DOHH2 (cell line): Measurements from ENCODE around the gene ACD.

ENCODE experiments used
- H3F3A ChIP-seq: fragments of 200-600 bp; sonication (generic), shearing (Covaris generic); 2 replicates; pipeline ENCODE4 v1.6.0; 2016; ENCODE audit warnings: antibody characterized with exemption, mild to moderate bottlenecking; ENCODE audit not compliant: control insufficient read depth, insufficient read depth
- H3K27ac ChIP-seq: fragments of 200-600 bp; sonication (generic); 2 replicates; pipeline ENCODE4 v1.5.1; 2014; ENCODE audit warnings: low read depth, mild to moderate bottlenecking, low read length, moderate library complexity
- H3K27me3 ChIP-seq: fragments of 200-600 bp; sonication (generic); 2 replicates; pipeline ENCODE4 v1.6.1; 2014; ENCODE audit warnings: mild to moderate bottlenecking, low read length, mixed read lengths; ENCODE audit not compliant: control insufficient read depth
- H3K36me3 ChIP-seq: fragments of 200-600 bp; sonication (generic); 2 replicates; pipeline ENCODE4 v1.6.1; 2014; ENCODE audit warnings: mild to moderate bottlenecking, low read length, moderate library complexity, mixed read lengths; ENCODE audit not compliant: control insufficient read depth
- H3K4me1 ChIP-seq: fragments of 200-600 bp; sonication (generic); 2 replicates; pipeline ENCODE4 v1.6.1; 2014; ENCODE audit warnings: mild to moderate bottlenecking, low read length, mixed read lengths; ENCODE audit not compliant: control insufficient read depth
- H3K4me2 ChIP-seq: fragments of 200-600 bp; sonication (generic); 2 replicates; pipeline ENCODE4 v1.6.0; 2014; ENCODE audit warnings: mild to moderate bottlenecking, low read length, moderate library complexity
- H3K4me3 ChIP-seq: fragments of 200-600 bp; sonication (generic); 2 replicates; pipeline ENCODE4 v1.5.1; 2014; ENCODE audit warnings: mild to moderate bottlenecking, low read length, mixed read lengths
- H3K79me2 ChIP-seq: fragments of 200-600 bp; sonication (generic); 2 replicates; pipeline ENCODE4 v1.6.1; 2014; ENCODE audit warnings: mild to moderate bottlenecking, low read length, mixed read lengths; ENCODE audit not compliant: control insufficient read depth
- H3K9me2 ChIP-seq: fragments of 200-600 bp; sonication (generic); replicated peaks from 2 replicates; pipeline ENCODE4 v1.6.1; 2014; ENCODE audit warnings: mild to moderate bottlenecking, low read length, mixed read lengths; ENCODE audit not compliant: control insufficient read depth
- H3K9me3 ChIP-seq: fragments of 200-600 bp; sonication (generic); 2 replicates; pipeline ENCODE4 v1.6.1; 2014; ENCODE audit warnings: antibody characterized with exemption, low read length, mixed read lengths; ENCODE audit not compliant: control insufficient read depth, insufficient read depth
- H4K20me1 ChIP-seq: fragments of 200-600 bp; sonication (generic); 2 replicates; pipeline ENCODE4 v1.6.0; 2014; ENCODE audit warnings: low read depth, mild to moderate bottlenecking, antibody characterized with exemption, low read length, moderate library complexity; ENCODE audit not compliant: control insufficient read depth, insufficient read depth
- EZH2phosphoT487 ChIP-seq: fragments of 200-600 bp; sonication (generic); IDR thresholded peaks from 2 replicates; pipeline ENCODE4 v1.6.1; 2017; ENCODE audit warnings: borderline replicate concordance, mild to moderate bottlenecking, antibody characterized with exemption, low read length, moderate library complexity, mixed read lengths
- TF ChIP-seq, protein P1 (sequence below): fragments of 200-600 bp; sonication (generic); IDR thresholded peaks from one replicate; pipeline ENCODE4 v1.5.1; 2014; ENCODE audit warnings: antibody characterized with exemption, mild to moderate bottlenecking, low read depth, low read length; ENCODE audit not compliant: poor library complexity, severe bottlenecking

Gene ACD

GRCh38 chr16:67674851-67675578 is 15.0 kb upstream of the ACD start:
- Histone ChIP-seq H3K9me2 (no peaks in the 10 kb centered on the region), H3K79me2 (no peaks in the 10 kb centered on the region), H3K27ac (no peak overlapping the region), H3K4me1 (peaks cover 6% of the 10 kb centered on the region), H3K4me3 (no peak overlapping the region), H3K36me3 (no peaks in the 10 kb centered on the region), H3K4me2 (no peak overlapping the region), H3F3A (no peaks in the 10 kb centered on the region), H3K9me3 (no peaks in the 10 kb centered on the region), H3K27me3 (no peaks in the 10 kb centered on the region), H4K20me1 (no peaks in the 10 kb centered on the region)
- TF ChIP-seq, protein P1, sequence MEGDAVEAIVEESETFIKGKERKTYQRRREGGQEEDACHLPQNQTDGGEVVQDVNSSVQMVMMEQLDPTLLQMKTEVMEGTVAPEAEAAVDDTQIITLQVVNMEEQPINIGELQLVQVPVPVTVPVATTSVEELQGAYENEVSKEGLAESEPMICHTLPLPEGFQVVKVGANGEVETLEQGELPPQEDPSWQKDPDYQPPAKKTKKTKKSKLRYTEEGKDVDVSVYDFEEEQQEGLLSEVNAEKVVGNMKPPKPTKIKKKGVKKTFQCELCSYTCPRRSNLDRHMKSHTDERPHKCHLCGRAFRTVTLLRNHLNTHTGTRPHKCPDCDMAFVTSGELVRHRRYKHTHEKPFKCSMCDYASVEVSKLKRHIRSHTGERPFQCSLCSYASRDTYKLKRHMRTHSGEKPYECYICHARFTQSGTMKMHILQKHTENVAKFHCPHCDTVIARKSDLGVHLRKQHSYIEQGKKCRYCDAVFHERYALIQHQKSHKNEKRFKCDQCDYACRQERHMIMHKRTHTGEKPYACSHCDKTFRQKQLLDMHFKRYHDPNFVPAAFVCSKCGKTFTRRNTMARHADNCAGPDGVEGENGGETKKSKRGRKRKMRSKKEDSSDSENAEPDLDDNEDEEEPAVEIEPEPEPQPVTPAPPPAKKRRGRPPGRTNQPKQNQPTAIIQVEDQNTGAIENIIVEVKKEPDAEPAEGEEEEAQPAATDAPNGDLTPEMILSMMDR: no peak
- TF ChIP-seq EZH2phosphoT487: no peak

DNA sequence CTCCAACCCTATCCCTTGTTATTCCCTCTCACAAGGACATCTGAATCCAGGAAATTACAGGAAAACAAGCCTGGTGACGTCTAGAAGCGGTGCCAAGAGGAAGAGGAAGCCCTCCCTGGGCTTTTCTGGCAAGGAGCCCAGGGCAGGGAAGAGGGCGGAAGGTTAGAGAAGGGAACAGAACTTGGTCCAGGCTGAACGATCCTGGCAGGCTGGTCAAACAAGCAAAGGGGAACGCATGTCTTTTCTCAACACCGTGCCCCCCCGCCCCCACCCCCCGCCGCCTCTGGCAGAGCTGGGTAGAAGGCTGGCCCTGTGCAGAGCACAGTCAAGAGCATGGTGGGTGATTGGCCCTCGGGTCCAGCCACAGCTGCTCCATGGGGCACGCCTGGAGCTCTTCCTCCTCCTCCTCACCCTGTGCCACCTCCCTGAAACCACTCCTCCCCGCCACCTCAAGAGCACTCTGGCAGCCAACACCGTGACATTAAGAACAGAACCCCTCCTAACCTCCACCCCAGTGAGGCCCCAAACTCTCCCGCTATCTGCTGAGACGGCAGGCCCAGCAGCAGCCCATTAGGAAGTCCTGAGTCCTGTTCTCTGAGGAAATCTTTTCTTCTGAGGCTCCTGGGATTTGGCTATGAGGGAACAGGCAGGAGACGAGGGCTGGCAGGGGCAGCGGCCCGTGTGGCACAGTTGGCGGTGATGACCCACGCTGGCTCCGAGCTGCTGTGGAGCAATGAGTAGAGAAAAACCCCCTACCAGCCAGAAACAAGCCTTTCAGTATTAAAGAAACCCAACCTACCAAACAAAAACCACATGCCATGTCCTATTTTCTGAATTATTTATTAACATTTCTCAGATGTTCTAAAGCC is 13.9 kb upstream of the ACD start:
- H3K9me2 ChIP-seq: no peaks in the 10 kb centered on the region

DNA sequence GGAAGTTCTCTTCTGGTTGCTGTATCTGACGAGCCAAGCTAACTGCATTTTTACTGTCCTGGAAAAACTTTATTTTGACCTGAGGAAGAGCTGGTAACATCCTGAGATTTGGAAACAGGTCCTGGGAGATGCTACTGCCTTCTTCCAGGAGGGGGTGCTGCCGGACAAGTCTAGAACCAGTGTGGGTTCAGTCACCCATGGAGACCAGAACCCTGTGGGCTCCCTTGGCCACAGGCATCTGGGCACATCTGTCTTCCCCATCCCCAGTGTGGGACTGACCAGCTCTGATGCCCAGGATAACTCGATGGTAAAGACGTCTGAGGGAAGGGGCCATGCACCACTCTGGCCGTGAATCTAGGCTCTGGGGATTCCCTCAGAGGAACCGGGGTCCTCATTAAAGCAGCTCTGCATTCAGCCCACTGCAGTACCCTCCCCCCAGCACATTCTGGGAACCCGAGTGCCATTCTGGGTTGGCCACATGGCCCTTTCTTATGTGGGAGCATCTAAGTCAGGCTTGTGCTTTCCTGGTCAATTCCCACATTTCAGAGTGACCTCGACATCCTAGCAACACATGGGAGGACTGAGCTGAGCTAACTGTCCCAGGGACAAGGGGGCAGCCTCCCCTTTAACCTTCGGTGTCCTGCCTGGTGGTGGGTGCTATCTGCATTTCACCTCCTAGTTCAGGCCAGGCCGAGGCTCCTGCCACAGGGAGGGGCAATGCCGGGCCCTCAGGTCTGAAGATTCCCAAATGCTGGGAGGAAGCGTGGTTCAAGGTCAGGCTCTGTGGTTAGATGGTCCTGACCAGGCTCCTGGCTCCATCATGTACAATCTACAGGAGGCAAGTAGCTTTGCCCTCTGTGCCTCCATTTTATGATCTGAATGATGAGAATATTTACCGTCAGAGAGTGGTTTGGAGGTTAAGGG is 12.9 kb upstream of the ACD start:
- TF ChIP-seq, protein P1: peak; percentile 88
- no peak for TF ChIP-seq EZH2phosphoT487
- Histone ChIP-seq H3K27me3 (no peaks in the 10 kb centered on the region), H3K79me2 (no peaks in the 10 kb centered on the region), H3K4me1 (peaks cover 25% of the 10 kb centered on the region), H3K36me3 (no peaks in the 10 kb centered on the region), H3K9me3 (no peaks in the 10 kb centered on the region), H3F3A (0 out of 2 replicates have a peak, but pooled peaks cover 2% of the 10 kb centered on the region), H3K27ac (no peak overlapping the region), H3K9me2 (no peaks in the 10 kb centered on the region), H3K4me3 (no peak overlapping the region), H4K20me1 (no peaks in the 10 kb centered on the region), H3K4me2 (no peak overlapping the region)

More for the DNA sequence above, 13.9 kb upstream of the ACD start:
- no peaks in the 10 kb centered on the region for H3K9me3 ChIP-seq
- peaks cover 16% of the 10 kb centered on the region for H3K4me1 ChIP-seq
- no peak overlapping the region for H3K4me2 ChIP-seq
- TF ChIP-seq, protein P1: no peak
- no peak for TF ChIP-seq EZH2phosphoT487
- H3K27me3 ChIP-seq: no peaks in the 10 kb centered on the region
- no peak overlapping the region for H3K4me3 ChIP-seq
- H3K36me3 ChIP-seq: no peaks in the 10 kb centered on the region
- H3F3A ChIP-seq: no peaks in the 10 kb centered on the region
- H4K20me1 ChIP-seq: no peaks in the 10 kb centered on the region
- no peak overlapping the region for H3K27ac ChIP-seq
- no peaks in the 10 kb centered on the region for H3K79me2 ChIP-seq
